ENCODE data around the gene CBLL1.

The CBLL1 gene

DNA sequence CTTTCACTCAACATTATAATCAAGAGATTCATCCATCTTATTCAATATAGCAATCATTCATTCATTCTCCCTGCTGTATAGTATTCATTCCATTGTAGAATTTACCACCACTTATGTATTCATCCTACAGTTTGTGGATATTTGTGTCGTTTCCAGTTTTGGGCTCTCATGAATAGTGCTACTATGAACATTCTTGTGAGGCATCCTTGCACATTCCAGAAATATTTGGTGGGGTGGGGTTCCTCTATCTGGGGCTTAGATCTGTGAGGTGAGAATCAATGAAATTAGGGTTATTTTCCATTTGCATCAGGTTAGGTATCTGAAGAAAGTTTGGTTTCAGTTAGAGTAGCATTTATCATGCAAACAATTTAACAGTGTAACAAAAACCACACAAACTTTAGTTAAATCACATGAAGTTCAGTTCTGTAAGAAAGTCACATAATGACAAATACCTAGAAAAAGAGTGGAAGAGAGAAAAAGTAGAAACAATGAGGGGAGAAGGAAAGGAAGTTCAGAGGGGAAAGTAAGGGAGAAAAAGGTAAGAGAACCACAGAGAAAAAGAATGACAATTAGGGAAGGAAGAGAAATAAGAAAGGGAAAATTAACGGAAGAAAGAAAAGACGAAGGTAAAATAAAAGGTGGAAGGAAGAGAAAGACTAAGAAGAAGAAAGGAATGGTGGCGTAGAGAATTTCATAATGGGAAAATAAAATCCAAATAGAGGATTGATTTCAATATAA lies 25.3 kb upstream of the CBLL1 start:
- ATAC-seq (ENCODE audit: insufficient read depth, low read depth) (no peak), DNase-seq (no peak)
- Histone ChIP-seq H3K79me2 (ENCODE audit: insufficient read depth, low read length) (no peaks in the 10 kb centered on the region), H3K4me2 (ENCODE audit: insufficient read depth, low read length) (no peak overlapping the region), H3K27ac (ENCODE audit: low read length) (no peak overlapping the region), H3K4me3 (ENCODE audit: low read depth in 1 of 2, low read length in 2 of 2) (no peak overlapping the region), H3K27me3 (ENCODE audit: insufficient read depth, low read length, poor library complexity) (peaks cover 9% of the 10 kb centered on the region), H3K4me1 (ENCODE audit: insufficient read depth, low read length) (no peaks in the 10 kb centered on the region), H3K9ac (ENCODE audit: low read depth, low read length) (no peak overlapping the region), H3K36me3 (ENCODE audit: insufficient read depth, low read length) (no peaks in the 10 kb centered on the region), H2AFZ (ENCODE audit: low read depth, low read length) (no peak overlapping the region), H3K9me3 (ENCODE audit: insufficient read depth, low read length, severe bottlenecking) (no peaks in the 10 kb centered on the region), H4K20me1 (ENCODE audit: insufficient read depth, low read length) (no peaks in the 10 kb centered on the region)
- TF ChIP-seq EZH2 (IDR thresholded peaks at IDR 0.05; ENCODE audit: borderline replicate concordance, low read depth, low read length, severe bottlenecking) = no peak
- TF ChIP-seq, protein P1, sequence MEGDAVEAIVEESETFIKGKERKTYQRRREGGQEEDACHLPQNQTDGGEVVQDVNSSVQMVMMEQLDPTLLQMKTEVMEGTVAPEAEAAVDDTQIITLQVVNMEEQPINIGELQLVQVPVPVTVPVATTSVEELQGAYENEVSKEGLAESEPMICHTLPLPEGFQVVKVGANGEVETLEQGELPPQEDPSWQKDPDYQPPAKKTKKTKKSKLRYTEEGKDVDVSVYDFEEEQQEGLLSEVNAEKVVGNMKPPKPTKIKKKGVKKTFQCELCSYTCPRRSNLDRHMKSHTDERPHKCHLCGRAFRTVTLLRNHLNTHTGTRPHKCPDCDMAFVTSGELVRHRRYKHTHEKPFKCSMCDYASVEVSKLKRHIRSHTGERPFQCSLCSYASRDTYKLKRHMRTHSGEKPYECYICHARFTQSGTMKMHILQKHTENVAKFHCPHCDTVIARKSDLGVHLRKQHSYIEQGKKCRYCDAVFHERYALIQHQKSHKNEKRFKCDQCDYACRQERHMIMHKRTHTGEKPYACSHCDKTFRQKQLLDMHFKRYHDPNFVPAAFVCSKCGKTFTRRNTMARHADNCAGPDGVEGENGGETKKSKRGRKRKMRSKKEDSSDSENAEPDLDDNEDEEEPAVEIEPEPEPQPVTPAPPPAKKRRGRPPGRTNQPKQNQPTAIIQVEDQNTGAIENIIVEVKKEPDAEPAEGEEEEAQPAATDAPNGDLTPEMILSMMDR (IDR thresholded peaks at IDR 0.05; ENCODE audit: borderline replicate concordance, extremely low read depth, low read length, poor library complexity, severe bottlenecking) = no peak

DNA sequence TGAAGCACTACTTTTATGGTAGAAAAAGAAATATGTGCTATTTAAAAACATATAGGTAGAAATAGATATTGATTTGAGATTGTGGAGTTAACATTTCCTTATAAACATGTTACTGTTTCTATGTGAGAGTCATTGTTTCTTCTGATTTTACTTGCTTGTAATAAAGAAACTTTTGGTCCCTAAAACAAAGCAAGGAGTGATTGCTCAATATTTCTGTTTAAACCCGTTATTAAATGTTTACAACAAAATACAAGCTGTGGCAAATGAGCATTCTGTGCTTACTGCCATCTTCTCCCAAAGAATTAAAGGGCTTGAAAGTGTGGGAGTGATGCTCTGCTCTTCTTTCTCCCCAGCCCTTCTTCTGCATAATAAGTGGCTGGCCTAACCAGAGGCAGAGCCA lies 22.7 kb upstream of the CBLL1 start:
- Histone ChIP-seq H3K4me2 (ENCODE audit: insufficient read depth, low read length) (no peak overlapping the region), H3K36me3 (ENCODE audit: insufficient read depth, low read length) (no peaks in the 10 kb centered on the region), H3K4me1 (ENCODE audit: insufficient read depth, low read length) (no peaks in the 10 kb centered on the region), H3K4me3 (ENCODE audit: low read depth in 1 of 2, low read length in 2 of 2) (no peak overlapping the region), H3K9ac (ENCODE audit: low read depth, low read length) (no peak overlapping the region), H4K20me1 (ENCODE audit: insufficient read depth, low read length) (no peaks in the 10 kb centered on the region), H3K27me3 (ENCODE audit: insufficient read depth, low read length, poor library complexity) (peaks cover 9% of the 10 kb centered on the region), H3K9me3 (ENCODE audit: insufficient read depth, low read length, severe bottlenecking) (no peaks in the 10 kb centered on the region), H3K79me2 (ENCODE audit: insufficient read depth, low read length) (no peaks in the 10 kb centered on the region), H2AFZ (ENCODE audit: low read depth, low read length) (no peak overlapping the region), H3K27ac (ENCODE audit: low read length) (no peak overlapping the region)
- DNase-seq (no peak), ATAC-seq (ENCODE audit: insufficient read depth, low read depth) (no peak)
- no peak for TF ChIP-seq EZH2 (IDR thresholded peaks at IDR 0.05; ENCODE audit: borderline replicate concordance, low read depth, low read length, severe bottlenecking)
- TF ChIP-seq, protein P1 (IDR thresholded peaks at IDR 0.05; ENCODE audit: borderline replicate concordance, extremely low read depth, low read length, poor library complexity, severe bottlenecking) = no peak

DNA sequence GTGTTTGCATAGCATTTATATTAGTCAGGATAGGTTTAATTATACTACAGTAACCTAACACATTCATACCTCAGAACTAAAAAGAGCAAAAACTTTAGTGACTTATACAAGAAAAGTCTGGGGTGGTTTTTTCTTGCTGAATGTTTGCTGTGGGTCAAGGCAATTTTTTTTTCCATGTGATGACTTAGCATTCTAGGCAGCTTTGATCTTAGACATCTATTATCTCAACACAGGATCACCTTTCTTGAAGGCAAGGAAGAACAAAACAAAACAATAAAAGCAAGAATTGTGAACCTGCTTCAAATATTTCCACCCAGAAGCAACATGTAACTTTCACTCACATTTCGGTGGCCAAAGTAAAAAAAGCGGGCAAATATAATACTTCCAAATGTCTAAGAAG lies 20.7 kb upstream of the CBLL1 start:
- no peak overlapping the region for H3K27ac ChIP-seq (ENCODE audit: low read length)
- H3K9me3 ChIP-seq (ENCODE audit: insufficient read depth, low read length, severe bottlenecking) = no peaks in the 10 kb centered on the region
- no peak for DNase-seq
- H3K9ac ChIP-seq (ENCODE audit: low read depth, low read length) = no peak overlapping the region
- H3K79me2 ChIP-seq (ENCODE audit: insufficient read depth, low read length) = no peaks in the 10 kb centered on the region
- peaks cover 9% of the 10 kb centered on the region for H3K27me3 ChIP-seq (ENCODE audit: insufficient read depth, low read length, poor library complexity)
- H4K20me1 ChIP-seq (ENCODE audit: insufficient read depth, low read length) = no peaks in the 10 kb centered on the region
- no peaks in the 10 kb centered on the region for H3K36me3 ChIP-seq (ENCODE audit: insufficient read depth, low read length)
- TF ChIP-seq EZH2 (IDR thresholded peaks at IDR 0.05; ENCODE audit: borderline replicate concordance, low read depth, low read length, severe bottlenecking) = no peak
- TF ChIP-seq, protein P1 (IDR thresholded peaks at IDR 0.05; ENCODE audit: borderline replicate concordance, extremely low read depth, low read length, poor library complexity, severe bottlenecking) = no peak
- ATAC-seq (ENCODE audit: insufficient read depth, low read depth) = no peak
- no peaks in the 10 kb centered on the region for H3K4me1 ChIP-seq (ENCODE audit: insufficient read depth, low read length)
- no peak overlapping the region for H2AFZ ChIP-seq (ENCODE audit: low read depth, low read length)
- no peak overlapping the region for H3K4me3 ChIP-seq (ENCODE audit: low read depth in 1 of 2, low read length in 2 of 2)
- H3K4me2 ChIP-seq (ENCODE audit: insufficient read depth, low read length) = no peak overlapping the region

Measured in DND-41 (cell line).